Body of pancreas (tissue), 4 donors: Measurements from ENCODE around the gene MYL6B. TPM values are rescaled to one million over a fixed set of nuclear protein-coding genes. Genes with fewer than 3 reads are reported as not detected.

Experiments used
- ATAC-seq: fragments of 150-250 bp; one replicate; pipeline ENCODE4 v1.9.1; 2016
- DNase-seq, 4 donors: peaks; one replicate each; pipeline ENCODE4 v3.0.0-alpha.2; 2019
- H3K27ac ChIP-seq, 4 donors: fragments of 200-600 bp; sonication (generic); 1 replicate in 3 of 4; 2 replicates in 1 of 4; pipeline versions ENCODE4 v1.5.1 to v1.6.1; 2016 to 2019; ENCODE audit warnings: mild to moderate bottlenecking in 1 of 4, mixed read lengths in 1 of 4, moderate library complexity in 1 of 4
- H3K27me3 ChIP-seq, 2 donors: fragments of 200-600 bp; sonication (generic); one replicate each; pipeline ENCODE4 v1.6.0; 2016; ENCODE audit warnings: mild to moderate bottlenecking in 1 of 2
- H3K36me3 ChIP-seq, 2 donors: fragments of 200-600 bp; sonication (generic); replicated peaks in 1 of 2; 2 replicates each; pipeline ENCODE4 v1.5.1; 2016; ENCODE audit warnings: low read depth in 2 of 2; ENCODE audit not compliant: insufficient read depth in 1 of 2
- H3K4me1 ChIP-seq: fragments of 200-600 bp; sonication (generic); one replicate; pipeline ENCODE4 v1.6.0; 2016
- H3K4me3 ChIP-seq, 2 donors: fragments of 200-600 bp; sonication (generic); 1 replicate in 1 of 2; 2 replicates in 1 of 2; pipeline ENCODE4 v1.5.1; 2016 to 2019
- H3K9me3 ChIP-seq, 3 donors: fragments of 200-600 bp; sonication (generic); 1 replicate in 2 of 3; 2 replicates in 1 of 3; pipeline ENCODE4 v1.5.1; 2016
- POLR2A ChIP-seq, 3 donors: fragments of 450-650 bp; IDR thresholded peaks; one replicate each; pipeline ENCODE4 v1.6.1; 2016; ENCODE audit warnings: antibody characterized with exemption in 3 of 3, mild to moderate bottlenecking in 2 of 3
- WGBS, 2 donors: methylation state at CpG; one replicate each; pipeline ENCODE4 v1.1.5; 2017; 5-methylcytosine and 5-hydroxymethylcytosine counted together
- intact Hi-C: fragments of 100-400 bp; cut with DNase I; formaldehyde crosslinking; loops from one replicate; pipeline ENCODE4 v1.15.1; 2023
- total RNA-seq, 2 donors: library from RNA; depleted of rRNA; stranded (reverse); fragments of >200 nt; gene quantifications; one replicate each; pipeline ENCODE4 v1.1.0, GENCODE V29; 2016
- TF ChIP-seq, protein P1 (sequence below), 7 experiments: fragments of 450-650 bp in 4 of 7; fragments of 200-600 bp in 3 of 7; sonication (generic) in 3 of 7; IDR thresholded peaks; one replicate each; pipeline ENCODE4 v1.5.1; 2016 to 2019; ENCODE audit warnings: antibody characterized with exemption in 7 of 7

MYL6B gene
- total RNA-seq, 2 donors from 2014 or later, result 7.5 to 24.1 TPM

GRCh38 chr12:56150563-56150962 is 1.8 kb upstream of the MYL6B start:
- Histone ChIP-seq H3K36me3 (no peaks in the 10 kb centered on the region), H3K4me3 (no peak overlapping the region), H3K9me3 (no peaks in the 10 kb centered on the region), H3K27me3 (no peaks in the 10 kb centered on the region), H3K27ac (no peak overlapping the region), H3K4me1 (peaks cover 35% of the 10 kb centered on the region)
- WGBS, 2 donors, result 59 to 62% methylated on average over 3 of the region's 3 CpGs
- TF ChIP-seq, protein P1, sequence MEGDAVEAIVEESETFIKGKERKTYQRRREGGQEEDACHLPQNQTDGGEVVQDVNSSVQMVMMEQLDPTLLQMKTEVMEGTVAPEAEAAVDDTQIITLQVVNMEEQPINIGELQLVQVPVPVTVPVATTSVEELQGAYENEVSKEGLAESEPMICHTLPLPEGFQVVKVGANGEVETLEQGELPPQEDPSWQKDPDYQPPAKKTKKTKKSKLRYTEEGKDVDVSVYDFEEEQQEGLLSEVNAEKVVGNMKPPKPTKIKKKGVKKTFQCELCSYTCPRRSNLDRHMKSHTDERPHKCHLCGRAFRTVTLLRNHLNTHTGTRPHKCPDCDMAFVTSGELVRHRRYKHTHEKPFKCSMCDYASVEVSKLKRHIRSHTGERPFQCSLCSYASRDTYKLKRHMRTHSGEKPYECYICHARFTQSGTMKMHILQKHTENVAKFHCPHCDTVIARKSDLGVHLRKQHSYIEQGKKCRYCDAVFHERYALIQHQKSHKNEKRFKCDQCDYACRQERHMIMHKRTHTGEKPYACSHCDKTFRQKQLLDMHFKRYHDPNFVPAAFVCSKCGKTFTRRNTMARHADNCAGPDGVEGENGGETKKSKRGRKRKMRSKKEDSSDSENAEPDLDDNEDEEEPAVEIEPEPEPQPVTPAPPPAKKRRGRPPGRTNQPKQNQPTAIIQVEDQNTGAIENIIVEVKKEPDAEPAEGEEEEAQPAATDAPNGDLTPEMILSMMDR (IDR thresholded peaks at IDR 0.05), result no peak
- no peak for TF ChIP-seq POLR2A (IDR thresholded peaks at IDR 0.05)
- intact Hi-C loops, result no loop called here
- ATAC-seq (no peak), DNase-seq (no peak)

DNA sequence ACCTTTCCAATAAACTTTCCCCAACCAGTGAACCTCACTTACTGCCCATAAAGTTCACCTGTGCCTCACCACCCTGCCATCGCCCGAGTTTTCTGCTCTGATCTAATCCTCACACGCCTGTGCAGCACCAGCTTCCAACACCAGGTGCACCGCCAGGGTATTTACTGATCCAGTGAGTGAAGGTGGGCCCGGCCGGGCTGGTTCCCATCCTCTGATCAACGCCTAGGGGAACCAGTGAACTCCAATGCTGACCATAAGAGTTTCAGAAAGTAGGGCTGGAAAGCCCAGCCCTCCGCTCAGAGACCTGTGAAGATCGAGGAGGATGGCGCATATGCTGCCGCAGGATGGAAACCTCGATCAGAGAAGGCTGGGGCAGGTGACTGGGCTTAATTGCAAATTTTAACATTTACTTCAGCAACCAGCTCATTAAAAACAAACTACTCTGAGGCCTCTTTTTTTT is 685 bp upstream of the MYL6B start:
- peak; percentile 64 for ATAC-seq
- Histone ChIP-seq H3K36me3 (no peaks in the 10 kb centered on the region), H3K4me3 (peak overlapping the region; percentile 29 to 64), H3K9me3 (no peaks in the 10 kb centered on the region), H3K27ac (peak overlapping the region; percentile 89 to 97 (median 92)), H3K4me1 (peaks cover 30% of the 10 kb centered on the region), H3K27me3 (no peaks in the 10 kb centered on the region)
- intact Hi-C loops, result no loop called here
- DNase-seq, result peak; percentile 62 to 79 (median 72)
- TF ChIP-seq, protein P1 (IDR thresholded peaks at IDR 0.05), result peak in 6 of 7 experiments; percentile 33 to 77 (median 56)
- no peak for TF ChIP-seq POLR2A (IDR thresholded peaks at IDR 0.05)
- 1 to 2% methylated on average over 12 of the region's 12 CpGs for WGBS, 2 donors

- no peak for TF ChIP-seq POLR2A (IDR thresholded peaks at IDR 0.05)
- TF ChIP-seq, protein P1 (IDR thresholded peaks at IDR 0.05), result no peak
- Histone ChIP-seq H3K4me1 (peaks cover 27% of the 10 kb centered on the region), H3K9me3 (no peaks in the 10 kb centered on the region), H3K4me3 (peak overlapping the region; percentile 29 to 64), H3K27ac (peak overlapping the region; percentile 89 to 97 (median 92)), H3K27me3 (no peaks in the 10 kb centered on the region), H3K36me3 (no peaks in the 10 kb centered on the region)
- ATAC-seq (no peak), DNase-seq (no peak)
- WGBS, 2 donors, result 12 to 21% methylated on average over 7 to 8 of the region's 8 CpGs
- intact Hi-C loops, result no loop called here
Observed at GRCh38 chr12:56152756-56153677, 630 bp downstream of the MYL6B start.

GRCh38 chr12:56153678-56154065 is 1.3 kb downstream of the MYL6B start:
- Histone ChIP-seq H3K27ac (no peak overlapping the region), H3K4me3 (no peak overlapping the region), H3K4me1 (peaks cover 27% of the 10 kb centered on the region), H3K36me3 (no peaks in the 10 kb centered on the region), H3K9me3 (no peaks in the 10 kb centered on the region), H3K27me3 (no peaks in the 10 kb centered on the region)
- no peak for ATAC-seq
- TF ChIP-seq POLR2A (IDR thresholded peaks at IDR 0.05), result no peak
- TF ChIP-seq, protein P1 (IDR thresholded peaks at IDR 0.05), result no peak
- intact Hi-C loops, result no loop called here
- no peak for DNase-seq
- 63 to 85% methylated on average over 5 of the region's 5 CpGs for WGBS, 2 donors
